Thoracic aorta (tissue), 2 donors: Measurements from ENCODE around the gene XKR8. TPM values are rescaled to one million over a fixed set of nuclear protein-coding genes. Genes with fewer than 3 reads are reported as not detected.

Experiments
- ATAC-seq: fragments of 150-250 bp; one replicate; pipeline ENCODE4 v1.8.0; 2017; ENCODE audit warnings: low read depth; ENCODE audit not compliant: insufficient number of reproducible peaks, low FRiP score
- DNase-seq: peaks from one replicate; pipeline ENCODE4 v3.0.0-alpha.2; 2020; ENCODE audit warnings: low spot score
- H3K27ac ChIP-seq, 2 donors: fragments of 200-600 bp; sonication (generic); 1 replicate in 1 of 2; 2 replicates in 1 of 2; pipeline ENCODE4 v1.5.1; 2016; ENCODE audit warnings: mild to moderate bottlenecking in 2 of 2, moderate library complexity in 2 of 2
- H3K27me3 ChIP-seq: fragments of 200-600 bp; sonication (generic); replicated peaks from 2 replicates; pipeline ENCODE4 v1.6.0; 2016; ENCODE audit warnings: mild to moderate bottlenecking; ENCODE audit not compliant: insufficient read depth
- H3K36me3 ChIP-seq: fragments of 200-600 bp; sonication (generic); one replicate; pipeline ENCODE4 v1.5.1; 2016
- H3K4me1 ChIP-seq, 2 donors: fragments of 200-600 bp; sonication (generic); 1 replicate in 1 of 2; 2 replicates in 1 of 2; pipeline versions ENCODE4 v1.5.1 to v1.6.0; 2016; ENCODE audit warnings: low read depth in 2 of 2, mild to moderate bottlenecking in 1 of 2; ENCODE audit not compliant: control insufficient read depth in 1 of 2
- H3K4me3 ChIP-seq: fragments of 200-600 bp; sonication (generic); 2 replicates; pipeline ENCODE4 v1.5.1; 2016; ENCODE audit warnings: mild to moderate bottlenecking
- H3K9me3 ChIP-seq: fragments of 200-600 bp; sonication (generic); 2 replicates; pipeline ENCODE4 v1.5.1; 2016
- total RNA-seq, 2 donors: library from RNA; depleted of rRNA; stranded (reverse); fragments of >200 nt; gene quantifications; one replicate each; pipeline versions ENCODE4 v1.1.0 to v1.2.3, GENCODE V29; 2016
- TF ChIP-seq, protein P1 (sequence below): fragments of 200-600 bp; sonication (generic); IDR thresholded peaks from one replicate; pipeline ENCODE4 v1.5.1; 2019; ENCODE audit warnings: antibody characterized with exemption

XKR8 gene
- total RNA-seq, 2 donors from 2014 or later = 6.8 to 11.8 TPM

DNA sequence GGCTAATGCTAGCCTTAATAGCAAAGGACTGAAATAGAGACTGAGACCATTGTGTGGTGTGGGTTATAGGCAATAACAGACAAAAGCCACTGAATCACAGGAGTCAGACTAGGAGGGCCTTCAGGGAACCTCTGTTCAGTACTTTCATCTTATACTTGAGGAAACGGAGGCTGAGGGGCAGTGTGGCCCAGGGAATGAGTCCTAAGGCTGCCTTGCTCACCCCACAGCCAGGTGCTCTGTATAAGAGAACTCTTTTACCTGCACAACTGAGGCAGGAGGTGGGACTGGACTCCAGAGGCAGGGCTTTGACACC lies 22.3 kb upstream of the XKR8 start:
- Histone ChIP-seq H3K4me3 (no peak overlapping the region), H3K27me3 (no peaks in the 10 kb centered on the region), H3K36me3 (no peaks in the 10 kb centered on the region), H3K27ac (no peak overlapping the region), H3K9me3 (no peaks in the 10 kb centered on the region), H3K4me1 (no peaks in the 10 kb centered on the region)
- no peak for DNase-seq
- ATAC-seq = no peak
- TF ChIP-seq, protein P1, sequence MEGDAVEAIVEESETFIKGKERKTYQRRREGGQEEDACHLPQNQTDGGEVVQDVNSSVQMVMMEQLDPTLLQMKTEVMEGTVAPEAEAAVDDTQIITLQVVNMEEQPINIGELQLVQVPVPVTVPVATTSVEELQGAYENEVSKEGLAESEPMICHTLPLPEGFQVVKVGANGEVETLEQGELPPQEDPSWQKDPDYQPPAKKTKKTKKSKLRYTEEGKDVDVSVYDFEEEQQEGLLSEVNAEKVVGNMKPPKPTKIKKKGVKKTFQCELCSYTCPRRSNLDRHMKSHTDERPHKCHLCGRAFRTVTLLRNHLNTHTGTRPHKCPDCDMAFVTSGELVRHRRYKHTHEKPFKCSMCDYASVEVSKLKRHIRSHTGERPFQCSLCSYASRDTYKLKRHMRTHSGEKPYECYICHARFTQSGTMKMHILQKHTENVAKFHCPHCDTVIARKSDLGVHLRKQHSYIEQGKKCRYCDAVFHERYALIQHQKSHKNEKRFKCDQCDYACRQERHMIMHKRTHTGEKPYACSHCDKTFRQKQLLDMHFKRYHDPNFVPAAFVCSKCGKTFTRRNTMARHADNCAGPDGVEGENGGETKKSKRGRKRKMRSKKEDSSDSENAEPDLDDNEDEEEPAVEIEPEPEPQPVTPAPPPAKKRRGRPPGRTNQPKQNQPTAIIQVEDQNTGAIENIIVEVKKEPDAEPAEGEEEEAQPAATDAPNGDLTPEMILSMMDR = no peak

DNA sequence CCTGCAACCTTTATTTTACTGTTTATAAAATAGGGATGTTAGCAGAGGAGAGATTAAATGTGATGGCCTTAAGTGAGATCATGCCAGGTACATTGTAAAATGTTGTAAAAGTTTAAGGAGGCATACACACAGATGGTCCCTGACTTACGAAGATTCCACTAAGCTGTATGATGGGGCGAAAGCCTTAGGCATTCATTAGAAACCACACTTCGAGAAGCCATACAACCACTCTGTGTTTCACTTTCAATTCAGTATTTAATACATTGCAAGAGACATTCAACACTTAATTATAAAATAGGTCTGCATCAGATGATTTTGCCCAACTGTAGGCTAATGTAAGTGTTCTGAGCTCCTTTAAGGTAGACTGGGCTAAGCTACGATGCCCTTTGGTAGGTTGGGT lies 21.3 kb upstream of the XKR8 start:
- no peak for ATAC-seq
- Histone ChIP-seq H3K36me3 (no peaks in the 10 kb centered on the region), H3K9me3 (no peaks in the 10 kb centered on the region), H3K4me1 (no peaks in the 10 kb centered on the region), H3K27ac (no peak overlapping the region), H3K27me3 (no peaks in the 10 kb centered on the region), H3K4me3 (no peak overlapping the region)
- DNase-seq = no peak
- TF ChIP-seq, protein P1 = no peak

DNA sequence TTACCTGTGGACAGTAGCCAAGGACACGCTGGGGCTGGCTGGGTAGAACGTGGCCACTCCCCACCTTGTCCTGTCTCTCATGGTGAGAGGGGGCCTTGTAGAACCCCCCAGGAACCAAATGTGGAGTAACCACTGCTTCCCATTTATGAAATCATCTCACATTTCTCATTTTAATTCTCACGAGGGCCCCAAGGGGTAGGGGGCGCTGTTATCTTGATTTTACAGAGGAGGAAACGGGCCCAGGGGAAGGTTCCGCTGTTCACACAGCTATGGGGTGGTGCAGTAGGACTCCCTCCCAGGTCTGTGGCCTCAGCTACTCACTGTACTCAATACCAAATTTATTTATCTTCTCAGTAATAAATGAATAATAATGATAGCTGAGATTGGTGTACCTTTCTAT lies 19.5 kb upstream of the XKR8 start:
- DNase-seq (no peak), ATAC-seq (no peak)
- no peak overlapping the region for H3K4me3 ChIP-seq
- no peaks in the 10 kb centered on the region for H3K36me3 ChIP-seq
- no peaks in the 10 kb centered on the region for H3K27me3 ChIP-seq
- no peaks in the 10 kb centered on the region for H3K9me3 ChIP-seq
- TF ChIP-seq, protein P1 = no peak
- no peaks in the 10 kb centered on the region for H3K4me1 ChIP-seq
- no peak overlapping the region for H3K27ac ChIP-seq

DNA sequence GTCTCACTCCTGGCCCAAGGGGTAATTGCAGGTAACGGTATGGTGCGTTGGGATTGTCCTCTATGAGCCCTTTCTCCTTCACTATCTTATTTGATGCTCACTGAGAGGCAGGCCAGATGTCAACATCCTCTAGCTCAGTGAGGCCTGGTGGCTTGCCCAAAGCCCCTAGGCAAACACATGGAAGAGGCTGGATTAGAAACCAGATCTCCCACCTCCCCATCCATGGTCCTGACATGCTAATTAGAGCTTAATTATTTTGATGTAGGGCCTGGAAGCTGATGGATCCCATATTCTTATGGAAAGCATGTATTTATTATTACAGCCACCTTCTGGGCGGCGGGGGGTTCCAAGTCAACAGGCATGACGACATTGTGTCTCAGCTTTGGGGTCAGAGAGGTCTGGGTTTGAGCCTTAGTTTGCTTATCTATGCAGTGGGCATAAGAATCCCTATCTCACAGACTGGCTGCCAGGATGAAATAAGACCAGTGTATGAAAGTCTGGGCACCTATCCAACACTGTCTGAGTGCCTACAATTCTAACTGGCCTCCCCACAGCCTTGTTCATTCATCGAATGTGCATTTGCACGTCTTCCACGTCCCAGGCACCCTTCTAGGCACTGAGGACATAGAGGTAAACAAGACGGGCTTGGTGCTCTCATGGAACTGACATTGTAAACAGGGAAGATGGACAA lies 18.8 kb upstream of the XKR8 start:
- Histone ChIP-seq H3K4me1 (no peaks in the 10 kb centered on the region), H3K36me3 (no peaks in the 10 kb centered on the region), H3K9me3 (no peaks in the 10 kb centered on the region), H3K27me3 (no peaks in the 10 kb centered on the region), H3K27ac (no peak overlapping the region), H3K4me3 (no peak overlapping the region)
- DNase-seq (no peak), ATAC-seq (no peak)
- TF ChIP-seq, protein P1 = no peak

DNA sequence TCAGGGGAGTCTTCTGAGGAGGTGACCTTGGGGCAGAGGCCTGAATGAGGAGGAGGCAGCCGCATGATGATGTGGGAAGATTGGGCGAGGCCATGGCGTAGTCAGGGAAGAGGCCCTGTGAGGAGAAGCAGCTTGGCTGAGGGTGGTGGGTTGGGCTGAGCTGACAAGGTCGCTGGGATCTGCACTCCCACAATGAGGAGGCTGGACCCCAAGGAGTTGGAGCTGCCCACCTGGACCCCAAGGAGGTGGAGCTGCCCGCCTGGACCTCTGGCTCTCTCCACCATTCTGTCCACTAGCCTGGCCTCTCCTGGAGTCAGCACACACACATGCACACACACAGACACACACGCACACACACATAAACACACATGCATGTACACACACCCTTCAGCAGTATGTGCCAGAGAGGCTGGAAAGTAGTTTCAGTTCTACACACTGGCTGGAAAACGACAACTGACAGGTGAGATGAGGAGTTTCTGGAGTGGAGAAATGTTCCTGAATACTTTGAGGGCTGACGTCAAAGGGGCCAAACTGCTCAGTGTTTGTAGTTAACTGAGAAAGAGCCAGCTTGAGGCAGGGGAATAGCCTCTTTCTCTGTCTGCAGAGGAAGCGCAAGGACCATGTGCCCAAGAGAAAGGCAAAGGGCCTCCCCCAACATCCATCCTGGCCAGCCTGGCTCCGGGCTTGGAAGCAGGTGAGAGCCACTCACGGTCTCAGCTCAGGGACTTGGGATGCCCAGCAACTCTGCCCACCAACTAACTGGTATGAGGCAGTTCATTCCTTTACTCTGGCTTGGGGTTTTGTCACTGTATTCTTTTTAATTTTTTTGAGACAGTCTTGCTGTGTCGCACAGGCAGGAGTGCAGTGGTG lies 17.9 kb upstream of the XKR8 start:
- H3K4me3 ChIP-seq = no peak overlapping the region
- TF ChIP-seq, protein P1 = no peak
- ATAC-seq (no peak), DNase-seq (no peak)
- no peaks in the 10 kb centered on the region for H3K9me3 ChIP-seq
- H3K4me1 ChIP-seq = no peaks in the 10 kb centered on the region
- H3K27me3 ChIP-seq = no peaks in the 10 kb centered on the region
- H3K27ac ChIP-seq = no peak overlapping the region
- no peaks in the 10 kb centered on the region for H3K36me3 ChIP-seq
